ENCODE measurements around the gene OR2T29.
"Not testable (repeated sequence)": the region's sequence is repeated elsewhere in the genome, so short reads cannot be mapped to it uniquely, and the experiment has no call there.

The OR2T29 gene

GRCh38 chr1:248510217-248510616 is 52.4 kb downstream of the OR2T29 start:
- H3K9me3 ChIP-seq (ENCODE audit: control insufficient read depth, low read length); H3K4me3 ChIP-seq (ENCODE audit: extremely low read depth, insufficient read depth, low read length, poor library complexity, severe bottlenecking); H3K36me3 ChIP-seq (ENCODE audit: control insufficient read depth, insufficient read depth, low read length); H3K27ac ChIP-seq (ENCODE audit: low read depth, low read length, severe bottlenecking); H3K4me1 ChIP-seq (ENCODE audit: control insufficient read depth, insufficient read depth, low read length, poor library complexity, severe bottlenecking): not testable (repeated sequence)

GRCh38 chr1:248507773-248508172 is 54.8 kb downstream of the OR2T29 start, which contains the start of gene OR2G6:
Gene OR2G6 (plus strand): TSS chr1:248508073. CDS start chr1:248521647, 13,574 bp downstream.
- H3K36me3 ChIP-seq (ENCODE audit: control insufficient read depth, insufficient read depth, low read length); H3K4me3 ChIP-seq (ENCODE audit: extremely low read depth, insufficient read depth, low read length, poor library complexity, severe bottlenecking); H3K4me1 ChIP-seq (ENCODE audit: control insufficient read depth, insufficient read depth, low read length, poor library complexity, severe bottlenecking); H3K9me3 ChIP-seq (ENCODE audit: control insufficient read depth, low read length); H3K27ac ChIP-seq (ENCODE audit: low read depth, low read length, severe bottlenecking): not testable (repeated sequence)
- no CpG with 5 or more reads among the region's 2 CpGs for WGBS, 2 experiments (ENCODE audit: insufficient coverage in 2 of 2)
